Gastroesophageal sphincter (tissue), 3 donors: Measurements from ENCODE around the gene INPP5A.

Experiments
- CTCF ChIP-seq, 4 experiments: fragments of 200-600 bp in 2 of 4; fragments of 450-650 bp in 2 of 4; sonication (generic) in 1 of 4; IDR thresholded peaks; one replicate each; pipeline ENCODE4 v1.5.1; 2017 to 2019; ENCODE audit warnings: antibody characterized with exemption in 4 of 4, mild to moderate bottlenecking in 2 of 4, moderate library complexity in 2 of 4
- EP300 ChIP-seq: sonication (generic); formaldehyde crosslinking; IDR thresholded peaks from one replicate; pipeline ENCODE4 v1.6.1; 2017; ENCODE audit warnings: antibody characterized with exemption, mild to moderate bottlenecking
- POLR2AphosphoS5 ChIP-seq: sonication (generic); formaldehyde crosslinking; IDR thresholded peaks from one replicate; pipeline ENCODE4 v1.6.1; 2017; ENCODE audit warnings: antibody characterized with exemption

GRCh38 chr10:132735923-132736391 is 198.4 kb downstream of the INPP5A start:
- no peak for TF ChIP-seq CTCF (IDR thresholded peaks at IDR 0.05)
- no peak for TF ChIP-seq EP300
- no peak for TF ChIP-seq POLR2AphosphoS5
